GM19395 (cell line): ENCODE measurements around the gene SDR39U1.

Experiments used
- ATAC-seq: cut with Tn5 transposase; IDR thresholded peaks from one replicate; pipeline ENCODE4 v1.9.1; 2021; ENCODE audit warnings: mild to moderate bottlenecking, moderate library complexity; ENCODE audit not compliant: unreplicated experiment

Gene SDR39U1

GRCh38 chr14:24430143-24430681 lies 12.4 kb downstream of the SDR39U1 start:
- peak; percentile 60 for ATAC-seq

- peak; percentile 88 for ATAC-seq
Measured at GRCh38 chr14:24429395-24430142, 13.0 kb downstream of the SDR39U1 start, which contains the start of the genes CBLN3 and KHNYN. Gene CBLN3, minus strand, starts transcription at chr14:24429668. Its CDS starts 614 bp downstream, at chr14:24429054. Gene KHNYN, plus strand, starts transcription at chr14:24429954. Its CDS starts 777 bp downstream, at chr14:24430731.

GRCh38 chr14:24428628-24429394 lies 13.8 kb downstream of the SDR39U1 start:
- no peak for ATAC-seq

DNA sequence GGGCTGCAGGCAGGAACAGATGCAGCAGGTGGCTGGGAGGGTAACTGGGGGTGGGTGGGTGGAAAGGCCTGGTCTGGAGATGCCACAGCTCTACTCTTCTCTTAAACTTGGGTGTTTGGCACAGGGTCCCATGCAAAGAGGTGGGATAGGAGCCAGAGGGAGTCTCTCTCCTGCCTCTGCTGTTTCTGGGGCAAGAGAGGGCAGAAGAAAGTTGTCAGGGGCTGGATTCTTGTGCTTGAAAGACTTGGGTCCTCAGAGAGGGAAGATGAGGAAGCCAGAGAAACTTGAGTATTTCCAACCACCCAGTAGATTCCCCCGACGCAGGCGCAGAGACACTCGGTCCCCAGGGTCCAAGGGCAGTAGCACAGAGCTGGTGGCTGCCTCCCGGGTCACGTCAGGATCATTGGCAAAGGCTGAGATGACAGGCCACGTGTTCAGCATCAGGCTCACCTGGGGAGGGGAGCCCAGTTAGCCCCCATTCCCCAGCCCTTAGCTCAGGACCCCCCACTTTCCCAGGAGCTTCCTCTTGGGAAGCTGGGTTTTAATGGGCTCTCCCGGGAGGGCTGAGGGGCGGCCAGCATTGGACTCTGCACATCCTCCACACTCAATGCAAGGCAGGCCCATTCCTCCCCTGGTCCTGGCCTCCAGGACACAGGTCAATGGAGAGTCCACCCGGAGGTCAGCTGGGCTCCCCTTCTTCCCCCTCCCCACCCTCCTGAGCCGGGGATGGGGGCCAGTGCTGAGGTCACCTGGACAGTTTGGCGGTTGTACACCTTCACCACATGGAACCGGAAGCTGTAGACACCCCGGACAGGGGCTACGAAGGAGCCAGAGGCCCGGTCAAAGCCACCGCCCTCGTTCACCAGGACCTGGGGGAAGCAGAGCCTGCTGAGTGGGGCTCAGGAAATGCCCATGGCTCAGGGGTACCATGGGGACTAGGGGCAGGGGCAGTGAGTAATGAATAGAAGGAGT lies 14.8 kb downstream of the SDR39U1 start:
- no peak for ATAC-seq

DNA sequence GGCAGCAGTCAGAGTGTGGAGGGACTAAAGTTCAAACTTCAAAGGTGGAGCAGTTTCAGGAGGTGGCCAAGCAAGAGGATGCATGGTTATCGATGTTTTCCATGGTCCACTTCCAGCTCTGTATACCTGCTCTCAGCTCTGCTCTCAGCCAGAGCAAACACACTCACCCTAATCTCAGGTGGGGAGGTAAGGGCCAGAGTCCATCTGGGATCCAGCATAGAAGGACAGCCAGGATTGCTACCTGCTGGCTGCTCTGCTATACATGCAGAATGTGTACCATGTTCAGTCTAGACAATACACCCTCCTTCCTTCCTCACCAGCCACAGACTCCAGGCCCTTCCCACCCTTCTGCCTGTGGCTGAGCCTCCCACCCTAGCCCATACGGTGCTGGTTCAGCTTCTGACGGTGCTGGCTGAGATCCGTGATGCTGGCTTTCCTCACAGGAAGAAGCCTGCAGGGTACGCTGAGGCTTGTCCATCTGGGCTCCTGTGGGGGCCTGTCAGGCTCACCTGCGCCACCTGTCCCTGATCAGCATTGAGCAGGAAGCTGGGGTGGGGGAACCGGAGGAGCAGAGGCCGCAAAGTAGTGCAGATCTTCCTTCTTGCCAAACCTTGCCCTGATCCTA lies 15.6 kb downstream of the SDR39U1 start:
- no peak for ATAC-seq

GRCh38 chr14:24426150-24426911 lies 16.2 kb downstream of the SDR39U1 start:
- no peak for ATAC-seq

DNA sequence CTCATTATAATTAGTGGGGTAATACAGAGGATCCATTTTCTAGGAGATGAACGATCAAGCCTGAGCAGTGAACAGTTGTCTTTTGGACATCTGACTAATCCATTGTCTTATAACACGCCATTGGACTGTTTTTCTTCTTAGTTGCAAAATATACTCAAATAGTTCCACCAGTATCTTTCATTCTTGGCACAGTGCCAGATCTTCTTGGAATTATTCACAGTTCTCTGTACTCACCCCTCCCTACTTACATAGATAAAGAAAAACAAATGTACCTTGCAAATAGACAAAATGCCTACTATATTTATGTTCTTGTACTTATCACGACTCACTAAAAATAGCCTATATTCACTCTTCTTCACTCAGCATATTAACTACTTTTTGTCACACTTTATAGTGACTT lies 16.9 kb downstream of the SDR39U1 start:
- ATAC-seq: no peak

- no peak for ATAC-seq
Measured at GRCh38 chr14:24422694-24423601, 19.6 kb downstream of the SDR39U1 start.

GRCh38 chr14:24422261-24422660 lies 20.3 kb downstream of the SDR39U1 start:
- no peak for ATAC-seq

DNA sequence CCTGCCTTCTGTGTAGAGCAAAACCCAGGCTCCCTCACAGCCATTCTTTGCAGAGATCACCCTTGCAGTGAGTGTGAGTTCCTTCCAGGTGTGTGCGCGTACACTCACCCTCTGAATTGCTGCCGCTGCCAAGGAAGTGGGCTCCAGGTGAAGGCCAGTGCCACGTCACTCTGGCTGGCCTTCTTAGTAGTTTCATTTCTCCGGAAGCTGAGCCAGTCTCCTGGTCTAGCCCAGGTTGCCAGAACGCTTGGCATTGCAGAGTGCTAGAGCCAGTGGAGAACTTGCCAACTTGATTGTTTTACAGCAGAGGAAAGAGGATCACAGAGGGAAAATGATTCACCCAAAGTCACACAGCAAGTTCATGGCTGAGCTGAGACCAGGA lies 24.1 kb downstream of the SDR39U1 start:
- ATAC-seq: no peak

DNA sequence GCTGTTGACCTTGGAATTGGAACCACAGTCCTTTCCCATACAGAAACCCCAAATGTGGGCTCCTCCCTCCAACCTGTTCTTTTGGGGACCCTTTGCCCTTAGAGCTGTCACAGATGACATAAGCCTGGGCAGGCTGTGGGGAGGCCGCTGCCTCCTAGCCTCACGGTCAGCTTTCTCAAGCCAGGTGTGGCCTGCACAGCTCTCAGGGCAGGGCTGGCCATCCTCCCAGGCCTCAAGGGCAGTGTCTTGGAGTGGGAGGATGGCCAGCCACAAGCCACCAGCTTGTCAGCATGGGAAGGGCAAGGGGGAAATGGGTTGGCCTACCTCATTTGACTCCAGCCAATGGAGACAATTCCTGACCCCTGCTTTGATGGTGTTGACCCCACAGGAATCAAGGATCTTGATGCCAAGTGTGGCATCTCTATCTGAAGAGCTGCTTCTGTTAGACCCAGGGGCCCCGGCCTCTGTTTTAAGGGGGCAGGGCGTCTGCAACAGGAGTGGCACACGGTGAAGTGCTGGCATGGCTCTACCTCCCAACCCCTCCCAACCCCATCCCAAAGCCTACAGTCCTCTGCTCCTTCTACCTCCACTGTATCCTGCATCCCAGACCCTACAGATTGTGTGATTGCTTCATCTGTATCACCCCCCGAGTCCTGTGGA lies 24.6 kb downstream of the SDR39U1 start:
- no peak for ATAC-seq

GRCh38 chr14:24416932-24417619 lies 25.5 kb downstream of the SDR39U1 start:
- ATAC-seq: no peak

- ATAC-seq: no peak
Measured at GRCh38 chr14:24416254-24416931, 26.2 kb downstream of the SDR39U1 start.

GRCh38 chr14:24415421-24416253 lies 26.9 kb downstream of the SDR39U1 start:
- ATAC-seq: no peak

DNA sequence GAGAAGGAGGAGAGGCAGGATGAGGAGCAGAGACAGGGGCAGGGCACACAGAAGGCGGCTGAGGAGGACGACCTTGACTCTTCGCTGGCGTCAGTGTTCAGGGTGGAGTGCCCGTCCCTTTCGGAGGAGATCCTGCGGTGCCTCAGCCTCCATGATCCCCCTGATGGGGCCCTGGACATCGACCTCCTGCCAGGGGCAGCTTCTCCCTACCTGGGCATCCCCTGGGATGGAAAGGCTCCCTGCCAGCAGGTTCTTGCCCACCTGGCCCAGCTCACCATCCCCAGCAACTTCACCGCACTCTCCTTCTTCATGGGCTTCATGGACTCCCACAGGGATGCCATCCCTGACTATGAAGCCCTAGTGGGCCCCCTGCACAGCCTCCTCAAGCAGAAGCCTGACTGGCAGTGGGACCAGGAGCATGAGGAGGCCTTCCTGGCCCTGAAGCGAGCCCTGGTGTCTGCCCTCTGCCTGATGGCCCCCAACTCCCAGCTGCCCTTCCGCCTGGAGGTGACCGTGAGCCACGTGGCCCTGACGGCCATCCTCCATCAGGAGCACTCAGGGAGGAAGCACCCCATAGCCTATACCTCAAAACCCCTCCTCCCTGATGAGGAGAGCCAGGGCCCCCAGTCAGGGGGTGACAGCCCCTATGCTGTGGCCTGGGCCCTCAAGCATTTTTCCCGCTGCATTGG lies 27.7 kb downstream of the SDR39U1 start:
- ATAC-seq: no peak
